8988T (cell line): ENCODE measurements around the gene LTBR.

Experiments
- DNase-seq: peaks from one replicate; pipeline ENCODE4 v3.0.0; 2011

Gene LTBR

DNA sequence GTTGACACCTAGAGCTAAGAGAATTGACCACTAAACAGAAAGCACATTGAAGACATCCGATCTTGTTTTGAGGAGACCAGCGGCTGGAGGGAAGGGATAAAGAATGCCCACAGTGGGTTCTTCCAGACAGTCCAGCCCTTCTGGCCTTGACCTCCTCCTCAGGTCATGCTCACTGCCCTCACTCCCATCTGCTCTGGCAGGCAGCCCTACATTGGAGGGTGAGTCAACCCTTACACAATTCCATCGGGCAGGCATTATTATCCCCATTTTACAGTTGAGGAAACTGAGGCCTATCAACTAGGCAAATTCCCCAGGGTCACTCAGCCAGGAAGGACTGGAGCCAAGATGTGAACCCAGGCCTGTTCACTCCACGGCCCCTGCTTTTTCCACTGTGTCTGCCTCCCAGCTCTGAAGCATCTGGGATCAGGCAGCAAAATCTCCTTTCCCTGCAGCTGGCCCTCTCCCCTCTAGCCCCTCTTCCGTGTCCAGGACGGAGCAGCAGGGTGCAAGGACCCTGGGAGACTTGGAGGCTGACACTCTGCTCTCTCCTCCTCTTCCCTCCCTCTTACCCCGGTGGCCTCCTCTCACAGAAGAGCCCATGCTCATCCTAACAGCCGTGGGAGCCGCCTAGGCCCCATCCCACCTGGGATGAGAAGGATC is 13.9 kb upstream of the LTBR start:
- DNase-seq, result no peak

GRCh38 chr12:6370576-6370935 is 13.4 kb upstream of the LTBR start:
- no peak for DNase-seq

GRCh38 chr12:6370994-6371754 is 12.8 kb upstream of the LTBR start:
- DNase-seq, result peak; percentile 55

- DNase-seq, result no peak
These were observed 11.5 kb upstream of the LTBR start for GRCh38 chr12:6372403-6373003.

DNA sequence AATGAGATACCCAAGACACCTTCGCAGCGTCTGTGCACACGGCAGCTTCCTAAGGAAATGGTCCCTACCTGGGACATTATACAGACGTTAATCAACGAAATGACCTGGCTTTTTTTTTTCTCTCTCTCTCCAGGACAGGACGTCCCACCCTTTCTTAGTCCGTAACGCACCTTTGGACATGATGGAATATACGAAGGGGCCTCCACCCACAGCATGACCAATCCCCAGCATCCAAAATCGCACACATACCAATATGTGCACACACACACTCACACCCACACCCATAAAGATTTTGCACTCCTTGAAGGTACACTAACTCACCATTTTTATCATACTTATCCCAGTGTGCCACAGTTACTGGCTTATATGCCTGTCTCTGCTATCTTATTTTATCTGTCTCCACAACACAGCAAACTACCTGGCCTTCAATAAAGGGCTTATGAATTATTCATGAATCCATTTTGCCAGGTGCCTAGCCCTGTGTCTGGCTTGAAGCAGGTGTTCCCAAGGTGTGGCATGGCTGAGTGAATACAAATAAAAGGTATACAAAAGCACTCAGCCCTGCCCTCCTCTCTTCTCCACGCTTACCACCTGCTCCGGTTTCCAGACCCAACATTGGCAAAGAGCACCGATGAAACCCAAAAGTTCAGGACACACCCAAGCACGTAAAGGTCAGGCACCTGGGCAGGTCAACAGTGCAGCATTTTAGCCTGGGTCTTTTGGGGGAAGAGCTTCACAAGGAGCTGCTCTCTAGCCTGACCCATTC is 10.8 kb upstream of the LTBR start:
- no peak for DNase-seq

DNA sequence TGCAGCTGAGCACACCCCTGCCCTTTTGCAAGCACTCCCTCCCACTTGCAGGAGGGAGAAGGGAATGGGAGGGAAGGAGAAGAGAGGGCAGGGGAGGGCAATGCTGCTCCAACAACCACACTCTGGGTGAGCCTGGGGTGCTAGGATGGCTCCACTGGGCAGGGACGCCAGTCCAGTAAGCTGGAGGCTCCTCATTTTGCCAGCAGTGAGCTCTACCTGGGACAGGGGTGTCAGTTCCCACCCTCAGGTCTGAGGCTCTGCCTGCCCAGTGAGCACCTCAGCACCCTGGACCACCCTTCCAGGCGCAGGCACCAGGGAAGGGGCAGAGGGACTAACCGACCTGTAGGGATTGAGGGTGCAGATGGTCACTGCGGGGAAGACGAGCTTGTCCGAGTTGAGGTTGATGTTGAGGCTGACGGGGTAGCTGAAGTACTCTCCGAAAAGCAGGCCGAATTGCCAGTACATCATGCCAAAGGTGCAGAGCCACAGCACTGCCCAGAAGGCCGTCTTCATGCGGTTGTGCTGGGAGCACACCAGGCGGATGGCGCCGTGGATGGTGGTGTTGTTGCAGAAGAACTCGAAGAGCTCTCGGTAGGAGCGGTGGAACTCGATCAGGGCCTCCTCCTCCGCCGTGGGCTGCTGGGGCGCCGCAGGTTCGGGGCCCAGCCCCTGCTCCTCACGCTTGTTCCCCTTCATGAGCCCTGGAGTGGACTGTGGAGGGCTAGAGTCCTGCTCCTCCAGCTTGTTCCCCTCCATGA is 9.8 kb upstream of the LTBR start:
- DNase-seq, result no peak

DNA sequence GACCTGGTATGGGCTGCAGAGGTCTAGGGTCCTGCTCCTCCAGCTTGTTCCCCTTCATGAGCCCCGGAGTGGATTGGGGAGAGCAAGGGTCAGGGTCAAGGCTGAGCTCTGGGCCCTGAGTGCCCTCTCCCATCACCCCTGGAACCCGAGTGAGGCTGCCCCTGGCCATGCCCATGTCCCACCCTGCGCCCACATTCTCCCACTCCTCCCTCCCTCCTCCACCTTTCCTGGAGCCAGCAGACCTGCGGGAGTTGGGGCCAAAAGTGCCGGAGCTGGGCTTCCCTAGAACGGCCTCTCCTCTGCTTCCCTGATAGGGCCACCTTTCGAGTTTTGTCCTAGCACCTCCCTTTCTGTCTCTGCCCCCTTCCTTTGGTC is 9.2 kb upstream of the LTBR start:
- no peak for DNase-seq

GRCh38 chr12:6375269-6376078 is 8.5 kb upstream of the LTBR start, which contains the start of gene SCNN1A:
SCNN1A (minus strand) TSS chr12:6375563; CDS start chr12:6374783, 780 bp downstream.
- DNase-seq, result no peak

DNA sequence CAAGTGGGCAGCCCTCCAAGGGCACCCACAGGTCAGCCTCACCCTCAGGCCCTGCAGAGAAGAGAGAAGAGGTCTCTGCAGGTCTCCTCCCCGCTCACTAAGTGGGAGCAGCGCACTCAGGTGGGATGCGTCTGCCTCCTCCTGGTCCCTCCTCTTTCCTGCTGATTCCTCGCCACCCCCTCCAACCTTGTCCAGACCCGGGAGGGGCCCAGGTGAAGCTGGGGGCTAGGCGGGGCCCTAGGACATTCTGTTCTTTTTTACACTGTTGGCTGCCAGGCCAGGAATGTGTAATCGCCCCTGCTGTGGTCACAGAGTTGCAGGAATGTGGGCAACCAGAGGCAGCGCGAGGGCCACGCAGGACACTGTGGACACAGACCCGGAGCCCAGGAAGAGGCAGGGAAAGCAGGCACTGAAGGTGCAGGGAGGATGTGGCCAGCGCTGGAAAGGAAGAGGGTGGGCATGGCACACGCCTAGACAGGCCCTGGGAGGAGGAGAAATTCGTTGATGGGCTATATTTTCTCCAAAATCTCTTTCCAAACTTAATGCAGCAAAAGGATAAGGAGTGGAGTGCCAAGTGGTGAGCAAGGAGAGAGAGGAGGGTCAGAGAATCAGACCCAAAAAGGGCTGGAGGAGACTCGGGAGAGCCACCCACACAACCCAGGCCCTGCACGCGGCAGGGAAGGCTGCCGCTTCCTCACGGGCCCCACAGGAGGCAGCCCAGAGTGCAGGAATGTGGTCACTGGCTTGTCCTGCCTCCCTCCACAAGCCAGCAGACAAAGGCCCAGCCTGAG is 7.7 kb upstream of the LTBR start:
- peak; percentile 80 for DNase-seq

DNA sequence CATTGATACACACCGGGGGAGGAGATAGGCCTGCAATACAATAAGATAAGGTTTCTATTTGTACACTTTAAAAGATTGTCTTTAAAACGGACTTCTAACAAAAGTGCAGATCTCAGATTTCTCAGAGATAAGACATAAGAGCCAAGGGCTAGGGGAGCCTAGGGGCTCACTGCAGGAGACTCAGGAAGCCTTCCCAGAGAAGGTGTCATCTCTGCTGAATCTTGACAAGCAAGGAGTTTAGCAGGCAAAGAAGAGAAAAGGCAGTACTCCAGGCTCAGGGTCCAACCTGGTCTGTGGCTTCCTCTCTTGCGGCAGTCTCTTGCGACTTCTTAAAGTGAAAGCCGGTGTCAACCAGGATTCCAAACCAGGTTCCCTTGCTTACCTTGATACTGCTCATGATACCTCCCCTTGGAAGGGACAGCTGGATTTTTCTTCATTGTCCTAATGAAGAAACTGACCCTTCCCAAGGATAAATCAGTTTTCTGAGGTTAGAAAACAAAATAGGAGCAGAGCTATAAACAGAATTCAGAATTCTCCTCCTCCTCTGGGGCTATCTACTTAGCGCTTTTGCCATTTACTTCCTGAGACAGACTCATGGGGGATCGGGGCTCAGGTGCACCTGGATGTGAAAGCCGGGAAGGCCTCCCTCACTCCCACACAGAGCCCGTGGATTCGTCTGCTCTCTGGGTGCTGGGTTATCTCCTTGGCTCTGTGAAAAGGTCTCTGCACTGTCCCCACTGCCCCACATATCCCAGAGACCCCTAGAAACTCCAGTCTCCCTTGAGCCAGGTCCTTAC is 6.9 kb upstream of the LTBR start:
- DNase-seq, result no peak

DNA sequence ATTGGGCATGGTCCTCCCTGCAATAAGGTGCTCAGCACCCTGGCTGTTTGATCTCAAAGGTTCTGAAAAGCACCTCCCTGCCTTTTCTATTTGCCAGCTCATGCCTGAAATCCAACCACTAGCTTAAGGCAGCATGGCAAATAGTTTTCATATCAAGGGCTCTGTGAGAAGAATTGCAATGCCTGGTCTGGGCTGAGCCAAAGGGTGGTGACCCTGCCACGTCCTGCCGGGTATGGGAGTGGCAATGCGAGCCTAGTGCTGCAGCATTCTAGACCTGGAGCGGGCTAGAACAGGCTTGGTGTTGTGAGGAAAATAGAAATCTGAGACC is 6.3 kb upstream of the LTBR start:
- DNase-seq, result no peak

DNA sequence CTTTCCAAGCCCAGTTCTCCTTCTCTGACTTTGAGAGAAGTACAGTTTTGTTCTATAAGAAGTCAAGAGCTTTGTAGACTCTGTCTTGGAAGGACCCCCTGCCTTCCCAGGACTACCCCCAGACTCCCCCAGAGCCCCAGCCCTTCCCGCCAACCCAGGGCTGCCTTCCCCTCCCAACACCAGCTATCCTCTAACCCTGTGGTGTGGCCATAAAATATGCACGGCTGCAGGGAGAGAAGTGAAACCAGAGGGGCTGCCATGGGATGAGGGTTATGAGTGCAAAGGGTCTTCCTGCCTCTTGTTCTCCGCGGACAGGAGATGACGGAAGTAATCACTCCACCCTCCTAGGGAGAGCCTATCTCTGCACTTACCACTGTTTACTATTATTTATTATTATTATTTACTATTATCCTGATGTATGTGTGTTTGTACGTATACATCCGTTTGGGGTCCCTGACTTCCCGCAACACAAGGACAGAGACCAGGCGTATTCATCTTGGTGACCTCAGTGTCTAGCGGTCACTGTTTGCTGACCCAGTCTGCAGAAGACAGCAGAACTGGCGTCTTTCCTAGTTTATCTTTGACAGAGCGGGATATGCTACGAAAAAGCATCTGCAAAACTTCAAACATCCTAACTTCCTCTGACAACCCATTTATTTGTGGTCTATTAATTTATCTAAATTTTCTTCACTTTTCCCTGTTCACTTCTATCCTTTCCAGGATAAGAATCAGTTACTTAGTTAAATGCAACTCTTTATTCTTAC is 5.1 kb upstream of the LTBR start:
- DNase-seq, result no peak

- no peak for DNase-seq
These were observed 3.5 kb upstream of the LTBR start for GRCh38 chr12:6380141-6381121.

DNA sequence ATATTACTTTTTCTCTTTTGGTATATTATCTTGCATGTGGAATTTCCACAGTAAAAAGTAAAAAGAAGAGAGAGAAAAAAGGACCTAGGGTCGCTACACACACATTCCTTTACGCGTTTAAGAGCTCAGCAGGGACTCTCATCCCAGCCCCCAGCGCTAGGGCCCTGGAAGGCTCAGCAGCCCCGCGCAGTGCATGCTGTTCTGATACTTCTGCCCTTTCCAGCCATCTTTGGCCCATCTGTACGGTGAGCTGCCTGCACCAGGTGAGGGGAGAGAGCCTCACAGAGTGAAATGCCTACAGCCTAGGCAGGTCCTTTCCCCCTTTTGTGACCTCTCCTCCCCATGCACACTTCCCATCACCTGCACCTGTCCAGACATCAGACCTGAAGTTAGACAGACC is 1.6 kb upstream of the LTBR start:
- no peak for DNase-seq

GRCh38 chr12:6382982-6383381 is 980 bp upstream of the LTBR start:
- DNase-seq, result no peak

- no peak for DNase-seq
These were observed 806 bp downstream of the LTBR start for GRCh38 chr12:6384499-6385436.

GRCh38 chr12:6386038-6386437 is 2.1 kb downstream of the LTBR start:
- DNase-seq, result no peak
